ENCODE data around the gene ARPIN. TPM values are rescaled to one million over a fixed set of nuclear protein-coding genes. Genes with fewer than 3 reads are reported as not detected.

ARPIN gene
- total RNA-seq, 2 donors from 2014 or later = 8.3 to 11.8 TPM

GRCh38 chr15:89900849-89901248, 11.9 kb downstream of the ARPIN start:
- no peak overlapping the region for H3K4me3 ChIP-seq
- no peaks in the 10 kb centered on the region for H3K9me3 ChIP-seq
- peaks cover 27% of the 10 kb centered on the region for H3K36me3 ChIP-seq
- no peaks in the 10 kb centered on the region for H3K4me1 ChIP-seq
- H3K27me3 ChIP-seq = no peaks in the 10 kb centered on the region
- TF ChIP-seq, protein P1, sequence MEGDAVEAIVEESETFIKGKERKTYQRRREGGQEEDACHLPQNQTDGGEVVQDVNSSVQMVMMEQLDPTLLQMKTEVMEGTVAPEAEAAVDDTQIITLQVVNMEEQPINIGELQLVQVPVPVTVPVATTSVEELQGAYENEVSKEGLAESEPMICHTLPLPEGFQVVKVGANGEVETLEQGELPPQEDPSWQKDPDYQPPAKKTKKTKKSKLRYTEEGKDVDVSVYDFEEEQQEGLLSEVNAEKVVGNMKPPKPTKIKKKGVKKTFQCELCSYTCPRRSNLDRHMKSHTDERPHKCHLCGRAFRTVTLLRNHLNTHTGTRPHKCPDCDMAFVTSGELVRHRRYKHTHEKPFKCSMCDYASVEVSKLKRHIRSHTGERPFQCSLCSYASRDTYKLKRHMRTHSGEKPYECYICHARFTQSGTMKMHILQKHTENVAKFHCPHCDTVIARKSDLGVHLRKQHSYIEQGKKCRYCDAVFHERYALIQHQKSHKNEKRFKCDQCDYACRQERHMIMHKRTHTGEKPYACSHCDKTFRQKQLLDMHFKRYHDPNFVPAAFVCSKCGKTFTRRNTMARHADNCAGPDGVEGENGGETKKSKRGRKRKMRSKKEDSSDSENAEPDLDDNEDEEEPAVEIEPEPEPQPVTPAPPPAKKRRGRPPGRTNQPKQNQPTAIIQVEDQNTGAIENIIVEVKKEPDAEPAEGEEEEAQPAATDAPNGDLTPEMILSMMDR (IDR thresholded peaks at IDR 0.05) = no peak
- H3K27ac ChIP-seq = peak overlapping the region in 1 of 2 donors; percentile 62
- DNase-seq (ENCODE audit: low spot score) = no peak

GRCh38 chr15:89899951-89900567, 12.7 kb downstream of the ARPIN start:
- Histone ChIP-seq H3K4me1 (no peaks in the 10 kb centered on the region), H3K4me3 (no peak overlapping the region), H3K27ac (peak overlapping the region in 1 of 2 donors; percentile 62), H3K9me3 (no peaks in the 10 kb centered on the region), H3K27me3 (no peaks in the 10 kb centered on the region), H3K36me3 (peaks cover 27% of the 10 kb centered on the region)
- TF ChIP-seq, protein P1 (IDR thresholded peaks at IDR 0.05) = no peak
- DNase-seq (ENCODE audit: low spot score) = peak; percentile 30

DNA sequence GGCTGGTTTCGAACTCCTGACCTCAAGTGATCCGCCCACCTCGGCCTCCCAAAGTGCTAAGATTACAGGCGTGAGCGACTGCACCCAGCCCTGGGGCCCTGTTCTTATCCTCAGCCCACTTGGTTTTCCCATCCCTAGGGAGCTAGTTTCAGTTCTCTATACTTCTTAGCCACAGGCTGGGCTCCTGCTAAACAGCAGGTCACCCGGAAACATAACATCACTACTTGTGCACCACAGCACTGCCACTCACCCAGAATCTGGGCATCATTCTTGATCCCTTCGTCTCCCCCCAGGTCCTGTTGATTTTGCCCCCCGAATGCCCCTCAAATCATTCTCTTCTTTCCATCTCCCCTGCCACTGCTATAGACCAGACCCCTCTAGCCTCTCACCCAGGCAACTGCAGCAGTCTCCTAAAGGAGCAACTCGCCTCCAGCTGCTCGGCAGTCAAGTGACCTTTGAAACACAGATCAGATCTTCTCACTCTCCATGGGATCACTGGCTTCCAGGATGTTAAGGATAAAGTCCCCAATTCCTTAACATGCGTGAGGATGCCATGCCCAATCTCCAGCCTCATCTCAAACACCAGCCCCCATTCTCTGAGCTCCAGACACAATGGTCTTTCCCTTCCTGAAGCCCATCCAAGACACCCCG, 13.3 kb downstream of the ARPIN start:
- no peak overlapping the region for H3K27ac ChIP-seq
- TF ChIP-seq, protein P1 (IDR thresholded peaks at IDR 0.05) = no peak
- DNase-seq (ENCODE audit: low spot score) = peak; percentile 23
- H3K9me3 ChIP-seq = no peaks in the 10 kb centered on the region
- H3K4me3 ChIP-seq = no peak overlapping the region
- peaks cover 0 to 2% of the 10 kb centered on the region in 2 donors for H3K4me1 ChIP-seq
- no peaks in the 10 kb centered on the region for H3K27me3 ChIP-seq
- H3K36me3 ChIP-seq = peaks cover 27% of the 10 kb centered on the region

DNA sequence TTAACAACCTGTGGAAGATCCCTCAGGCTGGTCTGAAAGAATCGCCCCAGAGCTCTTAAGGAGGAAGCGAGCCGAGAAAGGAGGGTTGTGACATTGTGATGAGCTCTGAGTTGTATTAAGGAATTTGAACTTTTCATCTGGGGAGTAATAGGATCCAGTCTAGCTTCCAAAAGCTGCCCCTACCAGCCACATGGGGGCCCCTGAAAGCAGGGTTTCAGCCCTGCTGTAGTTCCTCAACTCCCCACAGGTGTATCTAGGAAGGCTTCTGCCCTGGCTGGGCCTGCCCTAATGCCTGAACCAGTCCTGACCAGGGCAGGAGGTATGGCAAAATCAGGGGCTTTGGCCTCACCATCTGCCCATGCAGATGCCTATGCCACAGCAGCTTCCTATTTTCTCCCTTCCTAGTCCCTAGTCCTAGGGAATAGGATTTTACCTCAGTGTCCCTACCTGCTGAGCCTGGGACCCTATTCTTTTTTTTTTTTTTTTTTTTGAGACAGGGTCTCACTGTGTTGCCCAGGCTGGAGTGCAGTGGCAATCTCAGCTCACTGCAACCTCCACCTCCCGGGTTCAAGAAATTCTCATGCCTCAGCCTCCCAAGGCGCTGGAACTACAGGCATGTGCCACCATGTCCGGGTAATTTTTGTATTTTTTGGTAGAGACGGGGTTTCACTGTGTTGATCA, 14.0 kb downstream of the ARPIN start:
- DNase-seq (ENCODE audit: low spot score) = no peak
- H3K4me3 ChIP-seq = no peak overlapping the region
- H3K27me3 ChIP-seq = no peaks in the 10 kb centered on the region
- peaks cover 23% of the 10 kb centered on the region for H3K36me3 ChIP-seq
- H3K4me1 ChIP-seq = peaks cover 0 to 4% of the 10 kb centered on the region in 2 donors
- TF ChIP-seq, protein P1 (IDR thresholded peaks at IDR 0.05) = peak in 1 of 2 donors; percentile 48
- no peak overlapping the region for H3K27ac ChIP-seq
- H3K9me3 ChIP-seq = no peaks in the 10 kb centered on the region

DNA sequence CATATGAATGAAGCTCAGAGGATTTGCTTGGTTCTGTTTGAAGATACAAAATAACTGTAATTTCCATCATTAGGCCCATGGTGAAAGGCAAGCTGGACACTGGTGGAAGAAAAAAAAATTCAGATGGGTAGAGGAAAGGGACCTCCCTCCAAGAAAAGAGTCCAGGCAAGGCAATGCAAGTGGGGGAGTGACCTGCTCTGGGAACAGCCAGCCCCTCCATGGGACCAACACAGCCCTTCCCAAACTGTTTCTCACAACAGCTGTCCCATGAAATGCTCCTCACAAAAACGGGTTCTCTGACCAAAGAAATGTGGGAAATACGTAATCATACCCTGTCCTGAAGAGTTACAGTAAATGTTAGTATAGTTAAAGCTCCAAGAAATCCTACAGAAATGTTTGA, 14.6 kb downstream of the ARPIN start:
- Histone ChIP-seq H3K4me1 (peaks cover 0 to 6% of the 10 kb centered on the region in 2 donors), H3K4me3 (no peak overlapping the region), H3K9me3 (no peaks in the 10 kb centered on the region), H3K27ac (no peak overlapping the region), H3K27me3 (no peaks in the 10 kb centered on the region), H3K36me3 (peaks cover 17% of the 10 kb centered on the region)
- TF ChIP-seq, protein P1 (IDR thresholded peaks at IDR 0.05) = no peak
- no peak for DNase-seq (ENCODE audit: low spot score)

All from right atrium auricular region (tissue), 2 donors.